Measurements from ENCODE around the gene TET1.

DNA sequence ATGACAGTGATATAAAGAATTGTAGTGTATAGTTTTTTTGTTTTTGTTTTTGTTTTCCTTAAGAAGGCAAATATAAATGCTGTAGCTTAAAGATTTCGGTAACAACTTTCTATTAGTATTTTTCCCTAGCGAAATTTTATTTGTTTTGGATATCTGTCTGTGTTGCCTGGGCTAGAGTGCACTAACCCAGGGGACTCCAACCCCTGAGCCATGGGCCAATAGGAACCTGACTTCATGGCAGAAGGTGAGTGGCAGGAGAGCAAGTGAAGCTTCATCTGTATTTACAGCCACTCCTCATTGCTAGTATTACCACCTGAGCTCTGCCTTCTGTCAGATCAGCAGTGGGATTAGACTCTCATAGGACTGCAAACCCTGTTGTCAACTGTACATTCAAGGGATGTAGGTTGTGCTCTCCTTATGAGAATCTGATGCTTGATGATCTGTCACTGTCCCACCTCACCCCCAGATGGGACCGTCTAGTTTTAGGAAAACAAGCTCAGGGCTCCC is 95.5 kb downstream of the TET1 start:
- TF ChIP-seq POLR2AphosphoS5 (IDR thresholded peaks at IDR 0.05) (no peak), POLR2A (IDR thresholded peaks at IDR 0.05) (no peak)
- TF ChIP-seq, protein P1, sequence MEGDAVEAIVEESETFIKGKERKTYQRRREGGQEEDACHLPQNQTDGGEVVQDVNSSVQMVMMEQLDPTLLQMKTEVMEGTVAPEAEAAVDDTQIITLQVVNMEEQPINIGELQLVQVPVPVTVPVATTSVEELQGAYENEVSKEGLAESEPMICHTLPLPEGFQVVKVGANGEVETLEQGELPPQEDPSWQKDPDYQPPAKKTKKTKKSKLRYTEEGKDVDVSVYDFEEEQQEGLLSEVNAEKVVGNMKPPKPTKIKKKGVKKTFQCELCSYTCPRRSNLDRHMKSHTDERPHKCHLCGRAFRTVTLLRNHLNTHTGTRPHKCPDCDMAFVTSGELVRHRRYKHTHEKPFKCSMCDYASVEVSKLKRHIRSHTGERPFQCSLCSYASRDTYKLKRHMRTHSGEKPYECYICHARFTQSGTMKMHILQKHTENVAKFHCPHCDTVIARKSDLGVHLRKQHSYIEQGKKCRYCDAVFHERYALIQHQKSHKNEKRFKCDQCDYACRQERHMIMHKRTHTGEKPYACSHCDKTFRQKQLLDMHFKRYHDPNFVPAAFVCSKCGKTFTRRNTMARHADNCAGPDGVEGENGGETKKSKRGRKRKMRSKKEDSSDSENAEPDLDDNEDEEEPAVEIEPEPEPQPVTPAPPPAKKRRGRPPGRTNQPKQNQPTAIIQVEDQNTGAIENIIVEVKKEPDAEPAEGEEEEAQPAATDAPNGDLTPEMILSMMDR (IDR thresholded peaks at IDR 0.05) = no peak

All from transverse colon (tissue), 4 donors.